ENCODE measurements around the gene SLC9A7.
A peak's percentile ranks its signal among the peaks of the same experiment; 100 is the strongest.

The SLC9A7 gene

GRCh38 chrX:46665232-46666152, 93.4 kb downstream of the SLC9A7 start:
- no peak for TF ChIP-seq CTCF (IDR thresholded peaks at IDR 0.05; ENCODE audit: low read depth, low read length, missing control alignments)
- no peak overlapping the region for H3K4me3 ChIP-seq (replicated peaks; ENCODE audit: low read depth, low read length)
- no peak for DNase-seq (ENCODE audit: extremely low read depth, low read depth)

DNA sequence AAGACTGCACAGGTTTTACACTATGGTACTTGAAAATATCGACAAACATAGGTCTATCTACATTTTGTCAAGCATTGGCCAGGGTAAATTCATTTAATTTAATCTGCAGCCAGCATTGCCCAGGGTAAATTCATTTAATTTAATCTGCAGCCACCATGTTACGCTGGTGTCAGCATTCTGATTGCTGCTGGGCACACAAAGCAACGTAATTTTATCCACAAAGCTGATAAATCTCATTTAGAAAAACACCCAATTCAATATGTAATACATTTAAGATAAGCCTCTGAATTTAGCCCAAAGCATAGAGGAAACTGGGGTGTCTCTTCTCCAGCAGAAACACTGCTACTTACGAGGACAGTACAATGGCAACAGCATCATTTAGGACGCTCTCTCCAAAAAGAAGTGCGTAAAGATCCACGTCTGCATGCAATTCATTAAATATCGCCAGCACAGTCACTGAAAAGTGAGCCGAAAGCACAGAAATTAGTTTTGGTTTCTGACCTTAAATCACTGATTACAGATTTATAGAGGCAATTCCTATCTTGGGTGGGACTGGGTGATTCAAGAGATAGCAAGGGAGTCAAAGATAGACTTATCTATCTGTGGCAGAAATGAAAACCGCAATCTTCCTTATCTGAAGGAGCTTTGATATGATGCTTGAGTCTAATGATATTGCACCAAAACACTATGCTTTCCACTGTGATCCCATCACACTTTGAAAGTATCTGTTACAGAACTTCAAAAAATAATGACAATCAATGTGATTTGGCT, 96.5 kb downstream of the SLC9A7 start:
- no peak for TF ChIP-seq CTCF (IDR thresholded peaks at IDR 0.05; ENCODE audit: low read depth, low read length, missing control alignments)
- no peak overlapping the region for H3K4me3 ChIP-seq (replicated peaks; ENCODE audit: low read depth, low read length)
- DNase-seq (ENCODE audit: extremely low read depth, low read depth), result no peak

DNA sequence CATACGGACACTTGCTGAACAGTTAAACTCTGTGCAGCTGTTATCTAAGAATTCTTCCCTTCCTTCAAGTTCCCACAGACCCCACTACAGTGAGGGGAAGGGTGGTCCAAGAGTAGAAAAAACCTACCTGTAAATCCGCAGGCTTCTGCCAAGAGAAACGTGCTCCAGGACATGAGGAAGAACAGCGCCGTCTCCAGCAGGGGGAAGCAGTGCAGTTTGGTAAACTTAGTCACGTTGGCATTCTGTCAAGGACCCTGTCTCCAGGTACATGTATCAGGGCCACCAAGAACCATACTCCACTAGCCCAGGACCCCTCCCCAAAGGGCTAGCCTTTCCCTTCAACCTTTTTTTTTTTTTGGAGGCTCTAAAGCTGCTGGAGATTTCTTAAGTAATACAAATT, 105.4 kb downstream of the SLC9A7 start:
- TF ChIP-seq CTCF (IDR thresholded peaks at IDR 0.05; ENCODE audit: low read depth, low read length, missing control alignments), result peak; percentile 27
- no peak for DNase-seq (ENCODE audit: extremely low read depth, low read depth)
- H3K4me3 ChIP-seq (replicated peaks; ENCODE audit: low read depth, low read length), result no peak overlapping the region

GRCh38 chrX:46649421-46650260, 109.3 kb downstream of the SLC9A7 start:
- no peak overlapping the region for H3K4me3 ChIP-seq (replicated peaks; ENCODE audit: low read depth, low read length)
- DNase-seq (ENCODE audit: extremely low read depth, low read depth), result no peak
- no peak for TF ChIP-seq CTCF (IDR thresholded peaks at IDR 0.05; ENCODE audit: low read depth, low read length, missing control alignments)

DNA sequence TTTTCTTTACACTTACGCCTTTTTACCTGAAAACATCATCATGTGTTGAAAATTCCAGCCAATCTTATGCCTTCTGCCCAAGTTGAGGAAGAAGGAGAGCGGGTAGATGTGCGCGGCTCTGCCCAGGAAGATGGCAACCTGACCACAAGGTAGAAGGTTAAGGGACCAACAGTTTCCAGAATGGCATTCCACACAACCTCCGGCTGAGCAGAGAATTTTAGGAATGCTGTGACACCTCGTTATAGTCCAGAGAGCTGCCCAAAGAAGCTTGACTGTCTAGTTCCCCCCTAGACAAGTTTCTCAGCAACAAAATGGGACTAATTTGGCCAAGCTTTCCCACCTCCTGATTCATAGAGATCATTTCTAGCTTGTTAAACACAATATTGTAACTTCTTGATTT, 110.3 kb downstream of the SLC9A7 start:
- DNase-seq (ENCODE audit: extremely low read depth, low read depth), result no peak
- no peak for TF ChIP-seq CTCF (IDR thresholded peaks at IDR 0.05; ENCODE audit: low read depth, low read length, missing control alignments)
- no peak overlapping the region for H3K4me3 ChIP-seq (replicated peaks; ENCODE audit: low read depth, low read length)

GRCh38 chrX:46647251-46647650, 111.7 kb downstream of the SLC9A7 start:
- TF ChIP-seq CTCF (IDR thresholded peaks at IDR 0.05; ENCODE audit: low read depth, low read length, missing control alignments), result no peak
- DNase-seq (ENCODE audit: extremely low read depth, low read depth), result no peak
- H3K4me3 ChIP-seq (replicated peaks; ENCODE audit: low read depth, low read length), result no peak overlapping the region

Data from HFF-Myc (cell line).